ENCODE measurements around the gene TMEM232. TPM values are rescaled to one million over a fixed set of nuclear protein-coding genes. Genes with fewer than 3 reads are reported as not detected.

The TMEM232 gene
- total and polyA plus RNA-seq, 2 donors from 2014 or later: 4.8 to 11.3 TPM

DNA sequence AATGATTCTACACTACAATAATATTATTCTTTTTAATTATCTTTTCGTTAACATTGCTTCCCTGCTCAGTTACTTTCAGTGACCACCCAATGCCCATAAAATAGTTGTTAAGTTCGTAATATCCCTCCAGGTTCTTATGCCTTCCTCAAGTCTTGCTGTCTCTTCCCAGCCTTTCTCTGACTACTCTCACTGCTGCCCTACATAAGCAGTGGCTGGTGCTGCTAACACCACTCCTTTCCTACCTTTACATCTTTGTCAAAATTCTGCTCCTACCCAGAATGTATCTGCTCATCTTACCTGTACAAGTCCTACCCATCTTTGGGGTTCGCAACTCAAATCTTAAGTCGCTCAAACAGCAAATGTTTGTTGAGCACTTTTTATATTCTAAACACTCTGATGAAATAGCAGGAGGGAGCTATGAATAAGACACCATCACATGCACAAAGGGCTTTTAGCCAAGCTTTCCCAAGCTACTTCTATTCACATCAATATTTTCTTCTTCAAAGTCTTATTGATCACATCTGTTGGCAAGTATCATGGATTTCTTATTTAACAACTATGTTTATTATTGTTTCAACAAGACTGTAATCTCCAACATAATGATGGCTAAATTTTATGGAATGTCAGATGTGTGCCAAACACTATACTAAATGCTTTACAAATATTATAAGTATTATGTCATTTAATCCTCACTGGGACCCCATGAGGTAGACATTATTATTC is 41.8 kb upstream of the TMEM232 start:
- Histone ChIP-seq H3K36me3 (ENCODE audit: control insufficient read depth in 2 of 3, insufficient read depth in 3 of 3, low read length in 3 of 3) (peaks cover 0 to 1% (median 0%) of the 10 kb centered on the region in 3 donors), H3K9me3 (ENCODE audit: control insufficient read depth in 2 of 3, insufficient read depth in 1 of 3, low read length in 3 of 3) (no peaks in the 10 kb centered on the region), H3K4me1 (ENCODE audit: control insufficient read depth in 2 of 3, insufficient read depth in 2 of 3, low read depth in 1 of 3, low read length in 3 of 3) (no peaks in the 10 kb centered on the region), H3K27ac (ENCODE audit: low read depth in 2 of 2, low read length in 2 of 2) (no peak overlapping the region), H3K27me3 (ENCODE audit: control insufficient read depth, insufficient read depth, low read length) (no peaks in the 10 kb centered on the region), H3K4me3 (ENCODE audit: low read length in 3 of 3) (no peak overlapping the region), H3K9ac (ENCODE audit: low read length in 3 of 3) (no peak overlapping the region)
- DNase-seq (no peak), FAIRE-seq (no peak)
- TF ChIP-seq, protein P1, sequence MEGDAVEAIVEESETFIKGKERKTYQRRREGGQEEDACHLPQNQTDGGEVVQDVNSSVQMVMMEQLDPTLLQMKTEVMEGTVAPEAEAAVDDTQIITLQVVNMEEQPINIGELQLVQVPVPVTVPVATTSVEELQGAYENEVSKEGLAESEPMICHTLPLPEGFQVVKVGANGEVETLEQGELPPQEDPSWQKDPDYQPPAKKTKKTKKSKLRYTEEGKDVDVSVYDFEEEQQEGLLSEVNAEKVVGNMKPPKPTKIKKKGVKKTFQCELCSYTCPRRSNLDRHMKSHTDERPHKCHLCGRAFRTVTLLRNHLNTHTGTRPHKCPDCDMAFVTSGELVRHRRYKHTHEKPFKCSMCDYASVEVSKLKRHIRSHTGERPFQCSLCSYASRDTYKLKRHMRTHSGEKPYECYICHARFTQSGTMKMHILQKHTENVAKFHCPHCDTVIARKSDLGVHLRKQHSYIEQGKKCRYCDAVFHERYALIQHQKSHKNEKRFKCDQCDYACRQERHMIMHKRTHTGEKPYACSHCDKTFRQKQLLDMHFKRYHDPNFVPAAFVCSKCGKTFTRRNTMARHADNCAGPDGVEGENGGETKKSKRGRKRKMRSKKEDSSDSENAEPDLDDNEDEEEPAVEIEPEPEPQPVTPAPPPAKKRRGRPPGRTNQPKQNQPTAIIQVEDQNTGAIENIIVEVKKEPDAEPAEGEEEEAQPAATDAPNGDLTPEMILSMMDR (IDR thresholded peaks at IDR 0.05; ENCODE audit: borderline replicate concordance, extremely low read depth, insufficient read depth): no peak
- intact Hi-C loops (cut with DNase I): no loop called here

DNA sequence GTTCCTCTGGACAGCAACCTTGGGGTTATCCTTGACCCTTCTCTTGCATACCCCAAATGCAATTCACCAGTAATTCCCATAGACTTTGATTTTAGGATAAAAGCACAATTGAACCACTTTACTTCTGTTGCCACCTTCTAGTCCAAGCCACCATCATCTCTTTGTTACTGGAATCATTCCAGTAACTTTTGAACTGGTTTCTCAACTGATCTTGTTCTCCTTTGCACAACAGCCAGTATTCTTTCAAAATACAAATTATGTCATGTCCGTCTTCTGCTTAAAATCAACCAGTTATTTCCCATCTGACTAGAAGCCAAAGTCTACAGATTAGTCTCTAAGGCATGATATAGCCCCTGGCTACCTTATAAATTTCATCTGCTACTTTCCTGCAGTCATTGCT is 33.7 kb upstream of the TMEM232 start:
- intact Hi-C loops (cut with DNase I): no loop called here
- H3K4me3 ChIP-seq (ENCODE audit: low read length in 3 of 3): no peak overlapping the region
- no peaks in the 10 kb centered on the region for H3K27me3 ChIP-seq (ENCODE audit: control insufficient read depth, insufficient read depth, low read length)
- no peak overlapping the region for H3K9ac ChIP-seq (ENCODE audit: low read length in 3 of 3)
- no peak overlapping the region for H3K27ac ChIP-seq (ENCODE audit: low read depth in 2 of 2, low read length in 2 of 2)
- H3K4me1 ChIP-seq (ENCODE audit: control insufficient read depth in 2 of 3, insufficient read depth in 2 of 3, low read depth in 1 of 3, low read length in 3 of 3): no peaks in the 10 kb centered on the region
- FAIRE-seq: no peak
- no peaks in the 10 kb centered on the region for H3K9me3 ChIP-seq (ENCODE audit: control insufficient read depth in 2 of 3, insufficient read depth in 1 of 3, low read length in 3 of 3)
- peaks cover 4 to 34% (median 23%) of the 10 kb centered on the region in 3 donors for H3K36me3 ChIP-seq (ENCODE audit: control insufficient read depth in 2 of 3, insufficient read depth in 3 of 3, low read length in 3 of 3)
- no peak for DNase-seq
- TF ChIP-seq, protein P1 (IDR thresholded peaks at IDR 0.05; ENCODE audit: borderline replicate concordance, extremely low read depth, insufficient read depth): no peak

DNA sequence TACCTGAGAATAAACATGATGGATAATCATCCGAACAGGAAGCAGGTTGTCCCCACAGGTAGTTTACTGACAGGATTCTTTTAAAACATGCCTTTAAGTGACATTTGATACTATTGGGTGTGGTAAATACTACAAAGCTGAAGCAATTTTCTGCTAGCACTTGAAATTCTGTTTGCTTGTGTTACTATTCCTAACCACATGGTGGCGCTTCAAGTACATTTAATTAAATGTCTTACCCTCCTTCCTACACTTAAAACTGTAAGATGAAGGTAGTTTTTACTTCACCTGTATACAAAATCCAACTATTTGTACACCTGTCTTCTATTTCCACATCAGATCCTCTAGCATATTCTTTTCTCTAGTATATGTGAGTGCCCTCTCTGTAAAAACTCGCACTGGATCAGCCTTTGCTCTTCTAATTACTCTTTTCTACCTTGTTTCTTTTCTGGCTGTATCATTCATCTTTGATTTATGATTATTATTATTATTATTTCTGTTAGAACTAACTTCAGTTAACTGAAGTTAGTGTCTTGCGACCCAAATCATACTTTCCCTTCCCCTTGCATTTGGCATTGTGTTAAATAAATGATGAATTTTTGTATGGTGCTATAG is 30.8 kb upstream of the TMEM232 start:
- Histone ChIP-seq H3K4me1 (ENCODE audit: control insufficient read depth in 2 of 3, insufficient read depth in 2 of 3, low read depth in 1 of 3, low read length in 3 of 3) (no peaks in the 10 kb centered on the region), H3K36me3 (ENCODE audit: control insufficient read depth in 2 of 3, insufficient read depth in 3 of 3, low read length in 3 of 3) (peaks cover 4 to 25% (median 18%) of the 10 kb centered on the region in 3 donors), H3K9me3 (ENCODE audit: control insufficient read depth in 2 of 3, insufficient read depth in 1 of 3, low read length in 3 of 3) (no peaks in the 10 kb centered on the region), H3K27me3 (ENCODE audit: control insufficient read depth, insufficient read depth, low read length) (no peaks in the 10 kb centered on the region), H3K4me3 (ENCODE audit: low read length in 3 of 3) (no peak overlapping the region), H3K27ac (ENCODE audit: low read depth in 2 of 2, low read length in 2 of 2) (no peak overlapping the region), H3K9ac (ENCODE audit: low read length in 3 of 3) (no peak overlapping the region)
- TF ChIP-seq, protein P1 (IDR thresholded peaks at IDR 0.05; ENCODE audit: borderline replicate concordance, extremely low read depth, insufficient read depth): peak; percentile 55
- FAIRE-seq (peak; percentile 78), DNase-seq (peak in 2 of 5 donors; percentile 43 to 62)
- intact Hi-C loops (cut with DNase I): no loop called here

All from kidney (tissue), 14 donors.